Measurements from ENCODE around the gene SH3RF1.

Gene SH3RF1

DNA sequence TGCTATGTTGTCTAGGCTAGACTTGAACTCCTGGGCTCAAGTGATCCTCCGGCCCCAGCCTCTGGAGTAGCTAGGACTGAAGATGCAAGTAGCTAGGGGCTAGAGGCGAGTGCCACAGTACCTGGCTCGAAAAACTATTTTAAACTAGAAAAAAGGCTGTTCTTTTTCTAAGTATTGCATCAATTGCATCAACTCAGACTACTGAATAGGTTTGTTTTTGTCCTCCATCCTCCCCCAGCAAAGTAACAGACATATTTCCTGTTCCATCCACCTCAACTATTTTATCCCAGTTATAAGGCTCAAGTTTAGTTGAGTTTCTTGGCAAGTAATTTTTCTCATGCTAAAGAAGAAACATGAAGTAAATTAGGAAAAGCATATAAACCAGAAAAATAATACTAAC lies 4.1 kb downstream of the SH3RF1 start:
- no peak overlapping the region for H3K4me3 ChIP-seq (ENCODE audit: low read depth, low read length)
- no peak for DNase-seq (ENCODE audit: low read depth)
- TF ChIP-seq, protein P1, sequence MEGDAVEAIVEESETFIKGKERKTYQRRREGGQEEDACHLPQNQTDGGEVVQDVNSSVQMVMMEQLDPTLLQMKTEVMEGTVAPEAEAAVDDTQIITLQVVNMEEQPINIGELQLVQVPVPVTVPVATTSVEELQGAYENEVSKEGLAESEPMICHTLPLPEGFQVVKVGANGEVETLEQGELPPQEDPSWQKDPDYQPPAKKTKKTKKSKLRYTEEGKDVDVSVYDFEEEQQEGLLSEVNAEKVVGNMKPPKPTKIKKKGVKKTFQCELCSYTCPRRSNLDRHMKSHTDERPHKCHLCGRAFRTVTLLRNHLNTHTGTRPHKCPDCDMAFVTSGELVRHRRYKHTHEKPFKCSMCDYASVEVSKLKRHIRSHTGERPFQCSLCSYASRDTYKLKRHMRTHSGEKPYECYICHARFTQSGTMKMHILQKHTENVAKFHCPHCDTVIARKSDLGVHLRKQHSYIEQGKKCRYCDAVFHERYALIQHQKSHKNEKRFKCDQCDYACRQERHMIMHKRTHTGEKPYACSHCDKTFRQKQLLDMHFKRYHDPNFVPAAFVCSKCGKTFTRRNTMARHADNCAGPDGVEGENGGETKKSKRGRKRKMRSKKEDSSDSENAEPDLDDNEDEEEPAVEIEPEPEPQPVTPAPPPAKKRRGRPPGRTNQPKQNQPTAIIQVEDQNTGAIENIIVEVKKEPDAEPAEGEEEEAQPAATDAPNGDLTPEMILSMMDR (IDR thresholded peaks at IDR 0.05; ENCODE audit: control insufficient read depth, extremely low read depth, insufficient read depth): no peak

GRCh38 chr4:169266081-169266480 lies 4.7 kb downstream of the SH3RF1 start:
- TF ChIP-seq, protein P1 (IDR thresholded peaks at IDR 0.05; ENCODE audit: control insufficient read depth, extremely low read depth, insufficient read depth): no peak
- H3K4me3 ChIP-seq (ENCODE audit: low read depth, low read length): no peak overlapping the region
- DNase-seq (ENCODE audit: low read depth): no peak

DNA sequence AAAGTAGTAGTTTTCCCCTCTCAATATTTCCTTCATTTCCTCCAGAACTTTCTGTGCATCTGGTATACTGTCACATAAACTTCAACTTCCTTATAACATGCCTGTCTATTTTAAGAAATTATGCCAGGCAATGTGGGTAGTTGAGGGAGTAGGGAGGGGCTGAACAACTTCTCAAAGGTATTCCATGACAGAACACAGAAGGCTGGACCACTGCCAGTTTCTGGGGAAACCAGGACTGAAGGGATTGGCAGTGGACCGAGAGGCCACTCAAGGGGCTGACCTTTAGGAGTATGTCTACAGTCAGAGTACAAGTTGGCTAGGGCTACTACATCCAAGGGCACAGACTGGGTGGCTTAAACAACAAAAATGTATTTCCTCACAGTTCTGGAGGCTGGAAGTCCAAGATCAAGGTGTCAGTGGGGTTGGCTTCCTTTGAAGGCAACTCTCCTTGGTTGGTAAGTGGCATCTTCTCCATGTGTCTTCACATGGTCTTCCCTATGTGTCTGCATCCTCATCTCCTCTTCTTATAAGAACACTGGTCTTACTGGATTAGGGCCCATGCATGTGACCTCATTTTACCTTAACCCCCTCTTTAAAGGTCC lies 6.9 kb downstream of the SH3RF1 start:
- no peak for DNase-seq (ENCODE audit: low read depth)
- TF ChIP-seq, protein P1 (IDR thresholded peaks at IDR 0.05; ENCODE audit: control insufficient read depth, extremely low read depth, insufficient read depth): no peak
- no peak overlapping the region for H3K4me3 ChIP-seq (ENCODE audit: low read depth, low read length)

DNA sequence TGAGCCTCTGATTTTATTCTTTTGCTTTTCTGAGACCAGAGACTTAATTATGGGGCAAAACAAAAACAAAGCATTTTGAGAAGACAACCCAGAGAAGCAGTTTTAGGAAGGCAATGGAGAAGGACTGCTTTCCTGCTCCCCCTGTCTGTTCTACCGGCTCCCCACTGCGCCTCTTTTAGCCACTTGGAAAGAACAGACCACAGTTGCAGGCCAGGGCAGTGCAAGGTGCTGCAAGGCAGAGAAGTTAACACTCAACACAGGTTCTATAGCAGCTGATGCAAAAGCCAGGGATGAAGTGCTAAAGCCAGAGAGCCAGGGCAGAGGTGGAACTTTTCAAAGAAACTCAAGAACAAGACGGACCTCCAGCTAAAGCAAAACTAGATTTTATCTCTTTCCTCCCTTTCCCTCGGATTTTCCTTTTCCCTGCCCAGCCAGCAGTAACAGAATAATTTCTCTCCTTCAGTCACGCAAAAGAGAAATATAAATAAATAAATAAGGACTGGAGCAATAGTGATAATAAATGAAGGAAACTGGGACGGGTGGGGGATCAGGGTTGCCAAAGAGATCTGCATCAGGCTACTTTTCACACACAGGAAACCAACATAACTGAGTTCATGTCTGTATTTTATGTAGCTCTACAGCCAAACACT lies 10.4 kb downstream of the SH3RF1 start:
- H3K4me3 ChIP-seq (ENCODE audit: low read depth, low read length): no peak overlapping the region
- no peak for DNase-seq (ENCODE audit: low read depth)
- TF ChIP-seq, protein P1 (IDR thresholded peaks at IDR 0.05; ENCODE audit: control insufficient read depth, extremely low read depth, insufficient read depth): no peak

GRCh38 chr4:169259271-169259670 lies 11.5 kb downstream of the SH3RF1 start:
- TF ChIP-seq, protein P1 (IDR thresholded peaks at IDR 0.05; ENCODE audit: control insufficient read depth, extremely low read depth, insufficient read depth): no peak
- no peak for DNase-seq (ENCODE audit: low read depth)
- no peak overlapping the region for H3K4me3 ChIP-seq (ENCODE audit: low read depth, low read length)

- TF ChIP-seq, protein P1 (IDR thresholded peaks at IDR 0.05; ENCODE audit: control insufficient read depth, extremely low read depth, insufficient read depth): no peak
- no peak overlapping the region for H3K4me3 ChIP-seq (ENCODE audit: low read depth, low read length)
- DNase-seq (ENCODE audit: low read depth): no peak
Measured at GRCh38 chr4:169258141-169258540, 12.6 kb downstream of the SH3RF1 start.

Measured in LNCaP clone FGC (cell line).